HG03520 (cell line): ENCODE results near the gene ERBIN.
"Not testable (repeated sequence)": the region's sequence is repeated elsewhere in the genome, so short reads cannot be mapped to it uniquely, and the experiment has no call there.

ENCODE experiments used
- ATAC-seq: cut with Tn5 transposase; IDR thresholded peaks from one replicate; pipeline ENCODE4 v1.9.1; 2021; ENCODE audit warnings: mild to moderate bottlenecking, moderate library complexity; ENCODE audit not compliant: unreplicated experiment

The ERBIN gene, protein sequence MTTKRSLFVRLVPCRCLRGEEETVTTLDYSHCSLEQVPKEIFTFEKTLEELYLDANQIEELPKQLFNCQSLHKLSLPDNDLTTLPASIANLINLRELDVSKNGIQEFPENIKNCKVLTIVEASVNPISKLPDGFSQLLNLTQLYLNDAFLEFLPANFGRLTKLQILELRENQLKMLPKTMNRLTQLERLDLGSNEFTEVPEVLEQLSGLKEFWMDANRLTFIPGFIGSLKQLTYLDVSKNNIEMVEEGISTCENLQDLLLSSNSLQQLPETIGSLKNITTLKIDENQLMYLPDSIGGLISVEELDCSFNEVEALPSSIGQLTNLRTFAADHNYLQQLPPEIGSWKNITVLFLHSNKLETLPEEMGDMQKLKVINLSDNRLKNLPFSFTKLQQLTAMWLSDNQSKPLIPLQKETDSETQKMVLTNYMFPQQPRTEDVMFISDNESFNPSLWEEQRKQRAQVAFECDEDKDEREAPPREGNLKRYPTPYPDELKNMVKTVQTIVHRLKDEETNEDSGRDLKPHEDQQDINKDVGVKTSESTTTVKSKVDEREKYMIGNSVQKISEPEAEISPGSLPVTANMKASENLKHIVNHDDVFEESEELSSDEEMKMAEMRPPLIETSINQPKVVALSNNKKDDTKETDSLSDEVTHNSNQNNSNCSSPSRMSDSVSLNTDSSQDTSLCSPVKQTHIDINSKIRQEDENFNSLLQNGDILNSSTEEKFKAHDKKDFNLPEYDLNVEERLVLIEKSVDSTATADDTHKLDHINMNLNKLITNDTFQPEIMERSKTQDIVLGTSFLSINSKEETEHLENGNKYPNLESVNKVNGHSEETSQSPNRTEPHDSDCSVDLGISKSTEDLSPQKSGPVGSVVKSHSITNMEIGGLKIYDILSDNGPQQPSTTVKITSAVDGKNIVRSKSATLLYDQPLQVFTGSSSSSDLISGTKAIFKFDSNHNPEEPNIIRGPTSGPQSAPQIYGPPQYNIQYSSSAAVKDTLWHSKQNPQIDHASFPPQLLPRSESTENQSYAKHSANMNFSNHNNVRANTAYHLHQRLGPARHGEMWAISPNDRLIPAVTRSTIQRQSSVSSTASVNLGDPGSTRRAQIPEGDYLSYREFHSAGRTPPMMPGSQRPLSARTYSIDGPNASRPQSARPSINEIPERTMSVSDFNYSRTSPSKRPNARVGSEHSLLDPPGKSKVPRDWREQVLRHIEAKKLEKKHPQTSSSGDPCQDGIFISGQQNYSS (N-terminal part only)

DNA sequence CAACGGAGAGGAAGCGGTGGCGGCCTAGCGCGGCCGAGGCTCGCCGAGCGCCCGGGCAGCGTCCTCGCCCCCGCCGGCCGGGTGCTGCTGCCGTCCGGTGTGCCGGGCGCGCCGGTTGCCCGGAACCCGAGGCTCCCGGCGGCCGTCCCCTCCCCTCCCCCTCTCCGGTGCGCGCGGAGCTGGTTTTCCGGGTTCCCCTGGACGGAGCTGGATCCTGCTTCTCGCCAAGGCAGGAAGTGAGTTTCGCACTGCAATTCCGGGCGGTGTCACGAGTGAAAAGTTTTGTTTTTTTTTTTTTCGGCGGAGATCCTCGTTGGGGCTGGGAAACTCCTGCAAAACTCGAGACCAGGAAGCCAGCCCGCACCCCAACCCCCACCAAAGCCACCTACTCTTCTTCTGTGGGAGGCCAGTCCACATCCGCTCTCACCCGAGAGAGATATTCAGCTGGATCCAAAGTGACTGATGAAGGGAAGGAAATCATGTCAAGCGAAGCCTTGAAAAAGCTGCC is at the start of gene ERBIN:
ERBIN (plus strand) TSS at position 300 of the 508 bp plus-strand sequence. CDS start 66,144 bp downstream, outside the sequence.
- peak; percentile 7 for ATAC-seq

DNA sequence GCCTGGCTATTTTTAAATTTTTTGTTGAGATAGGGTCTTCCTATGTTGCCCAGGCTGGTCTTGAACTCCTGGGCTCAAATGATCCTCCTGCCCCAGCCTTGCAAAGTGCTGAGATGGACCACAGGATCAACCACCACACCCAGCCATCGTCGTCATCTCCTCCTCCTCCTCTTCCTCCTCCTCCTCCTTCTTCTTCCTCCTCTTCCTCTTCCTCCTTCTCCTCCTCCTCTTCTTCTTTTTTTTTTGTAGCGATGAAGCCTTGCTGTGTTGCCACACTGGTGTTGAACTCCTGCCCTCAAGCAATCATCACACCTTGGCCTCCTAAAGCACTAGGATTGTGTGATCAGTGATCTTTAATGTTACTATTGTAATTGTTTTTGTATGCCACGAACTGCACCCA is 49.4 kb upstream of the ERBIN start:
- no peak for ATAC-seq

DNA sequence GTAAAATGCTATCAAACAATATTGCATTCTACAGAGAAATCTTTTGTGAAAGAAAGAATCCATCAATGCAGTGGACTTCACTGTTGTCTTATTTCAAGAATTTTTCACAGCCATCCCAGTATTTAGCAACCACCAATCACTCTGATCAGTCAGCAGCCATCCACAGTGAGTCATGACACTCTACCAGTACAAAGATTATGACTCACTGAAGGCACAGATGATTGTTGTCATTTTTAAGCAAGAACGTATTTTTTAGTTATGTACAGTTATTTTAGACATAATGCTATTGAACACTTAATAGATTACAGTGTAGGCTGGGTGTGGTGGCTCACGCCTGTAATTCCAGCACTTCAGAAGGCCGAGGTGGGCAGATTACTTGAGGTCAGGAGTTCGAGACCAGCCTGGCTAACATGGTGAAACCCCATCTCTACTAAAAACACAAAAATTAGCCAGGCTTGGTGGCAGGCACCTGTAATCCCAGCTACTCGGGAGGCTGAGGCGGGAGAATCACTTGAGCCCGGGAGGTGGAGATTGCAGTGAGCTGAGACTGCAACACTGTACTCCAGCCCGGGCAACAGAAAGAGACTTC is 46.6 kb upstream of the ERBIN start:
- not testable (repeated sequence) for ATAC-seq

DNA sequence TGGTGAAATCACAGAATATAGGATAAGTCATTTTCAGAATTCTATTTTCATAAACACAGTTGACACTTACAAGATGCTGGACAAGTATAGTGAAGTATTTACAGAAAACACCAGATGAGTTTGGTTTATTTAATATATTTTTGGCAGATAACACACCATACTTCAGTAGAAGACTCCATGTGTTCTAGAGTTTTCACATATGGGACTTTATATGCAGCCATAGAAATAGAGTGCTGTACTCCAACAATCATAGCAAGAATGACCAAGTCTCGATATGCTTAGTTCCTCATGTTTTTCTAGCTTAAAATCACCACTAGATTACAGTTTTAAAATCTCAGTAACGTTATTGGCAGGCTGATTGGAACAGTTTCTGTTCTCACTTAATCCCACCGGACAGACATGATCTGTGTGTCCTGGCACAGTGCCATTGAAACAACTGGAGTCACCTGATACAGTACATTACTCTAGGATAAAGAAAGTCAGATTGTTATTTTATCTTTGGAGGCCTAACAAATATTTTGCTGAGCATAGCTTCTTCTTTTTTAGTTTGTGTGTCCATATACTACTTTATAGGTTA is 45.8 kb upstream of the ERBIN start:
- ATAC-seq = no peak

DNA sequence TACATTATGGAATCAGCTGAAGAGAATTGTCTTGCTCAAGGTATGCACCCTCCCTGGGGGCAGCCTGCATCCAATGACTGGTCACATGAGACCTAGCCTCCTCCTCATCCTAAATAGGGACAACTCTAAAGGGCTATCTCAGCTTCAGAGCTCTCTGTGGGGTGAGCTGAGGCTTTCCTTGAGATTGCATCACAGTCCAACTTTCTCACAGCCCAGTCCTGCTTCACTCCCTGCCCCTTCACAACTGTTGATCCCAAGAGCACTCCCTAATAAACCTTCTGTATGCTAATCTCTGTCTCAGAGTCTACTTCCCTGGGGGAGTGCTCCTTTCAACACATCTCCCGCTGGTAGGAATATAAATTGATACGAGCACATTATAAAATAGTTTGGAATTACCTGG is 44.1 kb upstream of the ERBIN start:
- no peak for ATAC-seq

DNA sequence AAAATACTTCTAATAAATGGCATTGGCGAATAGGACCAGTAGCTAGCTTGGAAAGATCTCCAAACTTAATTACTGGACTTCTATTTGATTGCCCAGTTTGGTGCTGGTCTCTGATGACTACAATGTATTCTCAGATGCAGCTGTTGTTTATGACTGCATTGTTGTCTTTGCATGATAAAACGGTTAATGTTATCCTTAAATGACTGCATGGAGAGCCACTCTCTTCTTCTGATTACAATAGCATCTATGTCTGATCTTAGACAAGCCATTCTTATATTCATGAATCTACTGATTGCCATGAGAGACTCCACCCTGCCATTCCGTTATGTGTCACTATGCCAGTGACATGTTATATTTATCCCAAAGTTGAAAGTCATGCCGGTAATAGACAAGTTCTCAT is 42.9 kb upstream of the ERBIN start:
- no peak for ATAC-seq

DNA sequence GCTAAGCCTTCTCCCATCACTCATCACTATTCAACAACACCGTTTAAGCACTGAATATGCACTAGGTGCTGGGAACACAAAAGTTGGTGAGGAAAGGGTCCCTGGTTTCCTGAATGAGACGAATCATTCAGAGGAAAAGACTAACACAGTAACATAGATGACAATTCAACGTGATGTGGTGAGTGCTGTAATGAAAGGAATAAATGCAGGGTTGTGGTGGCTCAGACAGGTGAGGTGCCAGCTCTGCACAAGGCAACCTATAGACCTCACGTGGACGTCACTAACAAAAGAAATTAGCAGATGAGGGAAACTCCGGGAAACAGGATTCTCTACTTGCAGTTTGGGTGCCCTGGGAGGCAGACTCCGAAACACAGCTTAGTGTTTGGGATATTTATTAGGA is 40.0 kb upstream of the ERBIN start:
- no peak for ATAC-seq

DNA sequence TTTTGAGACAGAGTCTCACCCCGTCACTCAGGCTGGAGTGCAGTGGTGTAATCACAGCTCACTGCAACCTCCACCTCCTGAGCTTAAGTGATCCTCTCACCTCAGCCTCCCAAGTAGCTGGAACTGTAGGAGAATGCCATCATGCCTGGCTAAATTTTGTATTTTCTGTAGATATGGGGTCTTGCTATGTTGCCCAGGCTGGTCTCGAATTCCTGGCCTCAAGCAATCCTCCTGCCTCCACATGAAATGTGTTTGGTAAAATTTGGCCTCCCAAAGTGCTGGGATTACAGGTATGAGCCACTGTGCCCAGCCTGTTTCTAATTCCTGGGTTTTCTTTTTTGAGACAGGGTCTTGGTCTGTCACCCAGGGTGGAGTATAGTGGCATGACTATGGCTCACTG is 34.4 kb upstream of the ERBIN start:
- ATAC-seq = not testable (repeated sequence)

DNA sequence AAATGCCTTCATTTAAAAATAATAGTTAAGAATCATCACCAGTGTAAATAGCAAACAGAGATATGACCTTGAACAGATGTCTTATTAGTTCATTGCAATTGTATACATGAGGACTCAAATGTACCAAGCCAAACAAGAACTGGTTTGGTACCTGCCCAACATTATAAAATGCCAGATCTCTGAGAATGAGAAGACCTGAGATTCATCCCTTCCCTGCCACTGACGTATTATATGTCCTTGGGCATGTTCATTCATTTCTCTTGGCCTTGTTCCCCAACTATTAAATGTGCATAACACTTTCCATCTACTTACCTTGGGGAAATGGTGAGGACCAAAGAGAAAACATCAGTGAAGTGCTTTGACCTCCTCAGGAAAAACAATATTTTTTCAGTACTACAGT is 33.6 kb upstream of the ERBIN start:
- no peak for ATAC-seq

DNA sequence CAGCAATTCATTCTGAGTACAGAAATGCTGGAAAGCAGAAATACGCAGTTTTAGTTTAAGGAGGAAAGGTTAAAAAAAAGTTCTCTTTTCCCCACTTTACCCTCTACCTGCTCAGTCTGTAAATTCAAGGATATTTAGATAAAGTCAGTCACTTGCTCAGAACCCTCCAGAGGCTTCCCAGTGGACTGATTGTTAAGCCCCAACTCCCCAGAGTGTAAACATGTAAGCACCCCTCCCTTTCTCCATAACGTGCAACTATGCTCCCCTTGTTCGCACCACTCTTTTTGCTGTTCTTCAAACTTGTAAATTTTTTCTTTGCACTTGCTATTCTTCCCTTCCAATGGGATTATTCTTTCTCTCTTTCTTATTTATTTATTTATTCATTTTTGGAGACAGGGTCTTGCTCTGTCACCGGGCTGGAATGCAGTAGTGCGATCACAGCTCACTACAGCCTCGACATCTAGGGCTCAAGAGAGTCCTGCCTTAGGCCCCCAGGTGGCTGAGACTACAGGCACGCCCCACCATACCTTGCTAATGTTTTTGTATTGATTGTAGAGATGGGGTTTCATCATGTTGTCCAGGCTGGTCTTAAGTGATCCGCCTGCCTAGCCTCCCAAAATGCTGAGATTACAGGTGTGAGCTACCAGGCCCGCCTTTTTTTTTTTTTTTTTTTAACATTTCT is 32.5 kb upstream of the ERBIN start:
- ATAC-seq = no peak

DNA sequence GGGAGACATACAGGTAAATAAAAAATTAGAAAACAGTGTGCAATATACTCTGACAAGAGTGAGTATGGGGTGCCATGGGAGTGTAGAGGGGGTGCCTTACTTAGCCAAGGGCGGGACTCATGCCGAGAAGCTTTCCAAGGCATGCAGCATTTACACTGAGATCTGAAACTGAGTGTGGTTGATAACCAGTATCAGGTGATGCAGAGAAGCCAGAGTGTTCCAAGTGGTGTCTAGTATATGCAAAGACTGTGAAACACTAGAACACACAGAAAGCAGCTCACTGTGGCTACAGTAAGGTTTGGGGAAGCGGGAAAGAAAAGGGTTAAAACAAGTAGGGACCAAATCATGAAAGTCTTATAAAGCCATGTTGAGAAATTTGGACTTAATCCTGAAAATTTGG is 30.5 kb upstream of the ERBIN start:
- no peak for ATAC-seq

DNA sequence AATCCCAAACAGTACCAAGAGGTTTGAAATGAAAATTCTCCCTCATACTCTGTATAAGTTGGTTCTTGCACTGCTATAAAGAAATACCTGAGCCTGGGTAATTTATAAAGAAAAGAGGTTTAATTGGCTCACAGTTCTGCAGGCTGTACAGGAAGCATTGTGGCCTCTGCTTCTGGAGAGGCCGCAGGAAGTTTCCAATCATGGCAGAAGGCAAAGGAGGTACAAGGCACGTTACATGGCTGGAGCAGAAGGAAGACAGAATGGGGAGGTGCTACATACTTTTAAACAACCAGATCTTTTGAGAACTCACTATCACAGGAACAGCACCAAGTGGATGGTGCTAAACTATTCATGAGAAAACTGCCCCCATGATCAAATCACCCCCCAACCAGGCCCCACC is 25.6 kb upstream of the ERBIN start:
- no peak for ATAC-seq

DNA sequence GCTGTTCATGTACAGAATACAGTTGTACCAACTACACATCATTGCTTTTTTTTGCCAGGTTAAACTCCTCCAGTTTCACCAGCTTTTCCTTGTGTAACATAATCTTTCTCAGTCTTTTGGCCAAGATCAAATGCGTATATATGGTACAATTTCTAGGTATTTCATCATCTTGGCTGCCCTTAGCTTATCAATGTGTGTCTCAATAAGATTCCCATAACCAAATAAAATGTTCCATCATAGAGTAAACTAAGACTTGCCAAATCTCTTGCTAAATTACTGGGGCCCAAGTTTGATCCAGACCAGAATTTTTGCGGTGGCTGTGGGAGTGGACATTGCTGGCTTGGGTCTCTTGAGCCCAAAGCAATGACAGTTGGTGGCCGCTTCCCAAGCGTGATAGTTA is 24.3 kb upstream of the ERBIN start:
- no peak for ATAC-seq

DNA sequence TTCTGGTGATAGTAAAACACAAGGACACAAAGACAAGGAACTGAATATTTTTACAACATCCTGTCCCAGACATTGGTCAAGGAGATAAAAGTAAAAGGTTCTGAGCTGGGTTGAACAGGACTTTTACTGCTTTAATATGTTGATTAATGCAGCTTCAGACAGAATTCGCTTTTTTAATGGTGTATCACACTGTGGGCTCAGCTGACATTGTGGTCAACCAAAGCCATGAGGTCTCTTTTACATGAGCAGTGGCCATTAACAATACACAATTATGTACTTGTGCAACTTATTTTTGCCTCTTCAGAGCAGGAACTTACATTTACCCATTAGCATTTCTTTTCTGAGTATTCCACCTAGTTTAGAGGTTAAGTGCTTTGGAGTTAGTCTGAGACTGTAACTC is 22.8 kb upstream of the ERBIN start:
- ATAC-seq = no peak

DNA sequence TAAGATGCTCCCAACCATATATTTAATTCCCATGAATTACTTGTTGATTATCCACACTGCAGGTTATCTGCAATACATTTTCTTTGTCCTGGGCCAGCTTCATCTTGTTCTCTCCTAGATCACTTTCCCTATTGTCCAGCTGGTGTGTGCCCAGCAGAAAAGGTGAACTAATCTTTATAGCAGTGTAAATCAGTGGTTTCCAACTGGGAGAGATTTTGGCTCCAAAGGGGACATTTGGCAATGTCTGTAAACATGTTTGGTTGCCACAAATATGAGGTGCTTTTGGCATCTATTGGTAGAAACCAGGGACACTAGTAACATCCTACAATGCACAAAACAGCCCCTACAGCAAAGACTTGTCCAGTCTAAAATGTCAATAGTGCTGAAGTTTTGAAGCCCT is 20.1 kb upstream of the ERBIN start:
- ATAC-seq = no peak

DNA sequence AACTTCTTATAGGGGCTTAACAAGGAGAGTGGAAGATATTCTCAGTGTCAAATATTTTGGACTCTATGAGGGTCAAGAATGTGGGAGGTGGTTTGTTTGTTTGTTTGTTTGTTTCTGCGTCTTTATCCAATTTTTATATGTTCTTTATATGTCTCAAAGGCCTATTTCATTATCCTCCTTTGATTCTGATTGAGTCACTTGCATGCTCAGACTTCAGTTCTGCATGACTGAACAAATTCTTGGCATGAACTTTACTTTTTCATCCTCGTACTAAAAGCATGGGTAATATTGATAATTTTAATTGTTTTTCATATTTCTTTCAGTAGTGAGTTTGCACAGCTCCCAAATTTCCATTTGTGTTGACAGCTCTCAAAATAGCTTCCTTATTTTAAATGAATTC is 19.2 kb upstream of the ERBIN start:
- ATAC-seq = no peak

DNA sequence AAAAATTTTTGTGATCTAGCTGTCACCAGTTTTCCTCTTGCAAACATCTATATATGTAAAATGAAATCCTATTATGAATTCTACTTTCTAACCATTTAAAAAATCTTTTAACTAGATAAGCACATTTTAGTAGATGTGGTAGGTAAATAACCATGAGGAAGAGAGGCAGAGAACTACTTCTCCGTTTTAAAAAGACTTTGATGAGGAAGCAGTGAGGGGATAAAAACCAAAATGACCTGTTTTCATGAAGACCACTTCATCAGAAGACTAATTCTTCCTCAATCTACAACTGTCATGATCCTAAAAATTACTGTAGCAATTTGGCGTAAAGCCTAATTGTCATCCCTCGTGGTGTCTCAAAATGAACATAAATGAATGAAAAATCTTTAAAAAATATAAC is 15.7 kb upstream of the ERBIN start:
- no peak for ATAC-seq

DNA sequence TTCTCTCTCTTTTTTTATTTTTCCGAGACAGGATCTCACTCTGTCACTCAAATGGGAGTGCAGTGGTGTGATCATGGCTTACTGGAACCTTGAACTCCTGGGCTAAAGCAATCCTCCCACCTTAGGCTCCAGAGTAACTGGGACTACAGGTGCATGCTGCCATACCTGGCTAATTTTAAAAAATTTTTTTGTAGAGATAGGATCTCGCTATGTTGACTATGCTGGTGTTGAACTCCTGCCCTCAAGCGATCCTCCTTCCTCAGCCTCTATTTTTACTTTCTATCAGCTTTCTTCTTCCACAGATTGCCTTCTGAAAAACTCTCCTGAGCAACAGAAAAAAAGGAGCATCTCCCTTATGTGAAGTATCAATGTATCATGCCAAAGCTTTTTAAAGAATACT is 14.1 kb upstream of the ERBIN start:
- ATAC-seq = no peak

DNA sequence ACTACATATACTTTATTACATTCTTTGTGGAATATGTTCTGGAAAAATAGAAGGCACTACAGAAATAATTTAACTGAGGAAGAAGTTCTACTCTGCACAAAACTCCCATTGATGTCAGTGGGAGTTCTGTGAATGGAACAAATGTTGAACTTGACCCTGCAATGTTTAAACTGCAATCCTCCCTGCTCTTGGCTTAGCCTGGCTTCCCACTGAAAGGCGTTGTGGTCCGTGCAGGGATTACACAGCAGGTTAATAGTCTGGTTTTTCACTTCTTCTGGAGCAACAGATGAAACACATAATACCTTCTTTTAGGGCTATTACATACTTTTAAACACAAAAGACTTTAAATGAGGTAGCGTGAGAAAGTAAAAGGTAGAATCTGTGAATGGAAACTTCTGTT is 12.9 kb upstream of the ERBIN start:
- ATAC-seq = no peak

DNA sequence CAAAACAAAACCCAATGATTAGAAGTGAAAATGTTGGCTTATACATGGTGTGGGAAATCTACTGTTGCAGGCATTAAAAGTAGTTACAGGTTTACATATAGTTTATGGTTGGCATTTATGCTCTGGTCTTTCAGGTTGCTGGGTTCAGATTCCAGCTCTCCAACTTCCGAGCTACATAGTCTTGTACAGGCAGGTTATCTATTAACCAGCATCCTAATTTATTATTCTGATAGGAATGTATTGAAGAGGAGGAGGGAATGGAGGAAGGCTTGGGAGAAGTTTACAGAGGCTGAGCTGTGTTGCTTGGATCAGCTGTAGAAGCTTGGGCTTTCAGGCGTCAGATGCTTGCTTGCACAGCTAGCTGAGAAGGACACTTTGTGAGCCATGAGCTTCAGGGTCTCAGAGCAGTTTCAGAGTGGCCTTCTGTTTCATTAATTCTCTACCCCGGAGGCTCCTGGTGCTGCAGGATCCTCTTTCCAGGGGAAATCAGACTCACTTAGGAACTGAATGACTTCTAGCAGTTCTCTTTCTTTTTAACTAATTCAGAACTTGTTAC is 11.7 kb upstream of the ERBIN start:
- ATAC-seq = no peak
